HepG2 (cell line): ENCODE data around the gene EGFLAM.

Experiments
- XRCC5 ChIP-seq: fragments of 200-400 bp; formaldehyde crosslinking; optimal IDR thresholded peaks from 2 replicates; pipeline ENCODE3; 2017; ENCODE audit warnings: mild to moderate bottlenecking, low read length
- TF ChIP-seq, protein P1 (sequence below): sonication (generic); formaldehyde crosslinking; IDR thresholded peaks from 2 replicates; pipeline ENCODE4 v1.5.0; 2020; ENCODE audit warnings: mild to moderate bottlenecking, missing genetic modification reagents, moderate library complexity

DNA sequence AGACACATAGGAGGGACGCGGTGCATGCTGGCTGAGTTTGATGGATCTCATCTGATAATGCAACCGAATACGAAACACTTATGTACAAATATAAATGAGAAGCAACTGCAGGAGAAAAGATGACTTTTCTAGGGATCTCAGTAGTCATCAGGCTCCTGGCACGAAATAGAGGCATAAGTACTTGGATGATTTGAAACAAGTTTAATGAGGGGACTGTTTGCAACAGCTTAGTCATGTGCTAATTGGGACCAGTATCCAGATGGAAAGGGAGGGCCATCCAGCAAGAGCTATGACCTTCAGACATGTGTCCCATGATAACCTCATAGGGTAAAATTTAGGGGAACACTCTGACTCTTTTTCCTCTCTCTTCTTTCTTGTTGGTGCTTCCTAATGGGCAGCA is 123.0 kb downstream of the EGFLAM start:
- no peak for TF ChIP-seq XRCC5
- TF ChIP-seq, protein P1, sequence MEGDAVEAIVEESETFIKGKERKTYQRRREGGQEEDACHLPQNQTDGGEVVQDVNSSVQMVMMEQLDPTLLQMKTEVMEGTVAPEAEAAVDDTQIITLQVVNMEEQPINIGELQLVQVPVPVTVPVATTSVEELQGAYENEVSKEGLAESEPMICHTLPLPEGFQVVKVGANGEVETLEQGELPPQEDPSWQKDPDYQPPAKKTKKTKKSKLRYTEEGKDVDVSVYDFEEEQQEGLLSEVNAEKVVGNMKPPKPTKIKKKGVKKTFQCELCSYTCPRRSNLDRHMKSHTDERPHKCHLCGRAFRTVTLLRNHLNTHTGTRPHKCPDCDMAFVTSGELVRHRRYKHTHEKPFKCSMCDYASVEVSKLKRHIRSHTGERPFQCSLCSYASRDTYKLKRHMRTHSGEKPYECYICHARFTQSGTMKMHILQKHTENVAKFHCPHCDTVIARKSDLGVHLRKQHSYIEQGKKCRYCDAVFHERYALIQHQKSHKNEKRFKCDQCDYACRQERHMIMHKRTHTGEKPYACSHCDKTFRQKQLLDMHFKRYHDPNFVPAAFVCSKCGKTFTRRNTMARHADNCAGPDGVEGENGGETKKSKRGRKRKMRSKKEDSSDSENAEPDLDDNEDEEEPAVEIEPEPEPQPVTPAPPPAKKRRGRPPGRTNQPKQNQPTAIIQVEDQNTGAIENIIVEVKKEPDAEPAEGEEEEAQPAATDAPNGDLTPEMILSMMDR, result no peak
